HEK293 (cell line): ENCODE measurements around the gene COL4A3.

ENCODE experiments used
- CTCF ChIA-PET: fragments of 350-600 bp; formaldehyde crosslinking; extraction: SDS; loops from one replicate; lab custom pipeline; 2021; ENCODE audit warnings: antibody characterized with exemption; lab: Yijun Ruan, JAX
- POLR2A ChIA-PET: fragments of 300-600 bp; formaldehyde crosslinking; extraction: SDS; loops from one replicate; lab custom pipeline; 2020; ENCODE audit warnings: antibody characterized with exemption, inconsistent platforms; lab: Yijun Ruan, JAX
- H3K27ac ChIP-seq: fragments of 200-500 bp; sonication (Bioruptor generic); 2 replicates; pipeline ENCODE4 v1.5.1; 2014; ENCODE audit warnings: low read depth, low read length, control low read depth, inconsistent platforms; ENCODE audit errors: extremely low read depth
- H3K36me3 ChIP-seq, 2 experiments: fragments of 200-500 bp in 1 of 2; sonication (Bioruptor generic) in 1 of 2; 1 replicate in 1 of 2; 2 replicates in 1 of 2; pipeline ENCODE4 v1.5.1; 2014 to 2017; ENCODE audit warnings: inconsistent platforms in 2 of 2, low read length in 2 of 2; ENCODE audit not compliant: control insufficient read depth in 2 of 2, insufficient read depth in 1 of 2
- H3K4me1 ChIP-seq: fragments of 200-500 bp; sonication (Bioruptor generic); 2 replicates; pipeline ENCODE4 v1.5.1; 2014; ENCODE audit warnings: mild to moderate bottlenecking, low read length, inconsistent platforms; ENCODE audit not compliant: control insufficient read depth, insufficient read depth
- H3K4me3 ChIP-seq: 2 replicates; pipeline ENCODE4 v1.5.1; 2011; ENCODE audit warnings: low read depth, mild to moderate bottlenecking, control low read depth, low read length, moderate library complexity
- H3K9me3 ChIP-seq: fragments of 200-500 bp; sonication (Bioruptor generic); 2 replicates; pipeline ENCODE4 v1.5.1; 2014; ENCODE audit warnings: low read depth, low read length, inconsistent platforms; ENCODE audit not compliant: control insufficient read depth, insufficient read depth
- ATF2 ChIP-seq: fragments of 450-650 bp; formaldehyde crosslinking; IDR thresholded peaks from 2 replicates; pipeline ENCODE4 v1.5.1; 2016; ENCODE audit warnings: missing biosample characterization, missing genetic modification characterization, low read depth
- GLI4 ChIP-seq: fragments of 450-650 bp; formaldehyde crosslinking; IDR thresholded peaks from 2 replicates; pipeline ENCODE4 v1.5.1; 2016; ENCODE audit warnings: missing biosample characterization, missing genetic modification characterization
- GLIS1 ChIP-seq: fragments of 450-650 bp; formaldehyde crosslinking; IDR thresholded peaks from 2 replicates; pipeline ENCODE4 v1.5.1; 2016; ENCODE audit warnings: missing biosample characterization, missing genetic modification characterization
- KLF7 ChIP-seq: fragments of 450-650 bp; formaldehyde crosslinking; IDR thresholded peaks from 2 replicates; pipeline ENCODE4 v1.5.1; 2016; ENCODE audit warnings: missing biosample characterization, missing genetic modification characterization, borderline replicate concordance
- OVOL3 ChIP-seq: fragments of 450-650 bp; formaldehyde crosslinking; IDR thresholded peaks from 2 replicates; pipeline ENCODE4 v1.5.1; 2016; ENCODE audit warnings: missing biosample characterization, missing genetic modification characterization
- SALL2 ChIP-seq: fragments of 450-650 bp; formaldehyde crosslinking; IDR thresholded peaks from 2 replicates; pipeline ENCODE4 v1.5.0; 2017; ENCODE audit warnings: missing biosample characterization, mild to moderate bottlenecking, missing genetic modification characterization, borderline replicate concordance
- SP3 ChIP-seq: fragments of 450-650 bp; formaldehyde crosslinking; IDR thresholded peaks from 2 replicates; pipeline ENCODE4 v1.5.1; 2016; ENCODE audit warnings: missing biosample characterization, missing genetic modification characterization
- ZBTB17 ChIP-seq: fragments of 450-650 bp; formaldehyde crosslinking; IDR thresholded peaks from 2 replicates; pipeline ENCODE4 v1.5.1; 2016; ENCODE audit warnings: missing biosample characterization, missing genetic modification characterization
- ZBTB26 ChIP-seq: fragments of 450-650 bp; formaldehyde crosslinking; optimal IDR thresholded peaks from 2 replicates; pipeline ENCODE3; 2016; ENCODE audit warnings: missing biosample characterization, mild to moderate bottlenecking, missing genetic modification characterization
- ZBTB44 ChIP-seq: fragments of 450-650 bp; IDR thresholded peaks from 2 replicates; pipeline ENCODE4 v1.5.1; 2018; ENCODE audit warnings: missing biosample characterization, mild to moderate bottlenecking, missing genetic modification characterization
- ZFHX2 ChIP-seq: fragments of 450-650 bp; formaldehyde crosslinking; conservative IDR thresholded peaks from 2 replicates; pipeline ENCODE4 v1.5.1; 2016; ENCODE audit warnings: missing biosample characterization, missing genetic modification characterization
- ZFP3 ChIP-seq: fragments of 450-650 bp; formaldehyde crosslinking; IDR thresholded peaks from 2 replicates; pipeline ENCODE4 v1.5.1; 2016; ENCODE audit warnings: low read depth, missing biosample characterization, missing genetic modification characterization
- ZNF112 ChIP-seq: fragments of 450-650 bp; formaldehyde crosslinking; IDR thresholded peaks from 2 replicates; pipeline ENCODE4 v1.5.0; 2017; ENCODE audit warnings: missing biosample characterization, missing genetic modification characterization
- ZNF138 ChIP-seq: fragments of 450-650 bp; formaldehyde crosslinking; IDR thresholded peaks from 2 replicates; pipeline ENCODE4 v1.5.1; 2016; ENCODE audit warnings: missing biosample characterization, missing genetic modification characterization, borderline replicate concordance
- ZNF202 ChIP-seq: fragments of 450-650 bp; formaldehyde crosslinking; IDR thresholded peaks from 2 replicates; pipeline ENCODE4 v1.5.1; 2016; ENCODE audit warnings: missing biosample characterization, missing genetic modification characterization, borderline replicate concordance
- ZNF302 ChIP-seq: fragments of 450-650 bp; formaldehyde crosslinking; IDR thresholded peaks from 2 replicates; pipeline ENCODE4 v1.5.1; 2016; ENCODE audit warnings: missing biosample characterization, missing genetic modification characterization, low read depth
- ZNF391 ChIP-seq: fragments of 450-650 bp; formaldehyde crosslinking; IDR thresholded peaks from 2 replicates; pipeline ENCODE4 v1.5.1; 2016; ENCODE audit warnings: low read depth, missing biosample characterization, missing genetic modification characterization, borderline replicate concordance
- ZNF433 ChIP-seq: fragments of 450-650 bp; formaldehyde crosslinking; IDR thresholded peaks from 2 replicates; pipeline ENCODE4 v1.5.1; 2016; ENCODE audit warnings: missing biosample characterization, missing genetic modification characterization, low read depth
- ZNF521 ChIP-seq: fragments of 450-650 bp; formaldehyde crosslinking; IDR thresholded peaks from 2 replicates; pipeline ENCODE4 v1.5.1; 2017; ENCODE audit warnings: missing biosample characterization, mild to moderate bottlenecking, missing genetic modification characterization
- ZNF529 ChIP-seq: fragments of 450-650 bp; formaldehyde crosslinking; IDR thresholded peaks from 2 replicates; pipeline ENCODE4 v1.5.1; 2017; ENCODE audit warnings: missing genetic modification characterization, missing biosample characterization; ENCODE audit not compliant: insufficient replicate concordance
- ZNF548 ChIP-seq: fragments of 450-650 bp; formaldehyde crosslinking; IDR thresholded peaks from 2 replicates; pipeline ENCODE4 v1.5.1; 2016; ENCODE audit warnings: missing biosample characterization, missing genetic modification characterization
- ZNF560 ChIP-seq: fragments of 450-650 bp; formaldehyde crosslinking; IDR thresholded peaks from 2 replicates; pipeline ENCODE4 v1.5.1; 2017; ENCODE audit warnings: missing biosample characterization, missing genetic modification characterization, borderline replicate concordance
- ZNF626 ChIP-seq: fragments of 450-650 bp; sonication (Bioruptor Pico); formaldehyde crosslinking; IDR thresholded peaks from 2 replicates; pipeline ENCODE4 v1.5.1; 2018; ENCODE audit warnings: missing biosample characterization, missing genetic modification characterization, inconsistent platforms
- ZNF629 ChIP-seq: fragments of 450-650 bp; formaldehyde crosslinking; IDR thresholded peaks from 2 replicates; pipeline ENCODE4 v1.5.1; 2017; ENCODE audit warnings: missing biosample characterization, missing genetic modification characterization
- ZNF660 ChIP-seq: fragments of 450-650 bp; IDR thresholded peaks from 2 replicates; pipeline ENCODE4 v1.5.1; 2018; ENCODE audit warnings: missing biosample characterization, mild to moderate bottlenecking, missing genetic modification characterization
- ZNF664 ChIP-seq: fragments of 450-650 bp; formaldehyde crosslinking; IDR thresholded peaks from 2 replicates; pipeline ENCODE4 v1.5.1; 2016; ENCODE audit warnings: missing biosample characterization, missing genetic modification characterization
- ZNF707 ChIP-seq: fragments of 450-650 bp; formaldehyde crosslinking; IDR thresholded peaks from 2 replicates; pipeline ENCODE4 v1.5.1; 2016; ENCODE audit warnings: missing biosample characterization, missing genetic modification characterization
- ZNF747 ChIP-seq: fragments of 450-650 bp; formaldehyde crosslinking; IDR thresholded peaks from 2 replicates; pipeline ENCODE4 v1.5.1; 2016; ENCODE audit warnings: missing biosample characterization, missing genetic modification characterization
- ZNF776 ChIP-seq: fragments of 450-650 bp; formaldehyde crosslinking; IDR thresholded peaks from 2 replicates; pipeline ENCODE4 v1.5.0; 2017; ENCODE audit warnings: missing biosample characterization, missing genetic modification characterization, borderline replicate concordance
- ZXDB ChIP-seq: fragments of 450-650 bp; formaldehyde crosslinking; IDR thresholded peaks from 2 replicates; pipeline ENCODE4 v1.5.1; 2016; ENCODE audit warnings: missing biosample characterization, missing genetic modification characterization

The COL4A3 gene

DNA sequence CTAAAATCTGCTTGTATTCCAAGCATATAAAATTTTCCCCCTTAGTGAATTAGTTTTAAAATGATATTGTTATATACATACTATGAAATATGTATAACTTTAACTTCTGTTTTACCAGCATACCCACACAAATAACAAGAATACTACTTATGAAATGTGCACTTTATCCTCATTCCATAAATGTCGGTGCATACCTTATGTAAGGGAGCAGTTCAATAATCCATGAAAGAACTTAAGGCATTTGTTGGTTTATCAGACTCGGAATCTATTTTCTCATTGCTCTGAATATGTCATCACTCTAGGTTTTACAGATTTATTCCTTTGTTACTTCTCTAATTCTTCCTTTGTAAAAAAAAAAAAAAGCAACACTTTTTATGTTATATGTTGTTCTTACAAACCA is 148.2 kb downstream of the COL4A3 start:
- ChIA-PET POLR2A (no interaction called here), CTCF (no interaction called here)
- Histone ChIP-seq H3K4me3 (no peak overlapping the region), H3K9me3 (no peaks in the 10 kb centered on the region), H3K4me1 (no peaks in the 10 kb centered on the region), H3K36me3 (no peaks in the 10 kb centered on the region), H3K27ac (no peak overlapping the region)
- TF ChIP-seq ZNF529 (no peak), ZNF521 (no peak), ZNF660 (no peak), ZNF664 (tag by site-specific recombination) (no peak), ZXDB (tag by site-specific recombination) (no peak), ZNF202 (no peak), ZNF433 (tag by site-specific recombination) (no peak), GLI4 (tag by site-specific recombination) (no peak), ZNF776 (tag by site-specific recombination) (no peak), ZNF138 (no peak), ZNF112 (tag by site-specific recombination) (no peak), ZFP3 (tag by site-specific recombination) (no peak), GLIS1 (no peak), ZNF560 (tag by site-specific recombination) (no peak), ZFHX2 (tag by site-specific recombination) (no peak), ZBTB17 (tag by site-specific recombination) (no peak), ZNF391 (tag by site-specific recombination) (no peak), ZNF747 (tag by site-specific recombination) (no peak), ZNF626 (tag by site-specific recombination) (no peak), ZBTB26 (no peak)

DNA sequence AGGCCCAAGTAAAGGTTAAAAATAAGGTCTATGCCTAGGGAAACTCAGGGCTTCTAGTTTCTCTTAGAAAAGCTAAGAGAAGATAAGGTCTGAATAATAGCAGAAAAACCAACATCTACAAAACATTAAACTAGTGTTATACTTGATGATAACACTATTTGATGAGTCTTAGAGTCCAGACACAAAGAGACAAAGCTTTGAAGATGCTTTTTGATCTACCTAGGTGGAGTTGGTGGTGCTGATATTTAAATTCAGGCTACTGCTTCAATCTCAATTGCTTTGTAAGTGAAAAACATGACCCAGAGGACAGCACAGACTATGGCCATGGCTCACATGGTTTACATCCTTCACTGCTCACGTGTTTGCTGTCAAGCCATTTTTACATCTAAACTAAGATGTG is 148.9 kb downstream of the COL4A3 start:
- Histone ChIP-seq H3K4me3 (no peak overlapping the region), H3K36me3 (no peaks in the 10 kb centered on the region), H3K27ac (no peak overlapping the region), H3K9me3 (no peaks in the 10 kb centered on the region), H3K4me1 (no peaks in the 10 kb centered on the region)
- TF ChIP-seq ZNF302 (tag by site-specific recombination): no peak
- no peak for TF ChIP-seq ZNF548 (tag by site-specific recombination)
- no peak for TF ChIP-seq SALL2 (tag by site-specific recombination)
- TF ChIP-seq ZNF707 (tag by site-specific recombination): no peak
- no peak for TF ChIP-seq ATF2 (tag by site-specific recombination)
- TF ChIP-seq ZBTB44 (tag by site-specific recombination): no peak
- TF ChIP-seq KLF7 (tag by site-specific recombination): no peak
- no peak for TF ChIP-seq OVOL3 (tag by site-specific recombination)
- no peak for TF ChIP-seq SP3 (tag by site-specific recombination)
- TF ChIP-seq ZNF629 (tag by site-specific recombination): no peak
- POLR2A ChIA-PET: no interaction called here
- CTCF ChIA-PET: no interaction called here
